Measurements from ENCODE around the gene MX1.
A peak's percentile ranks its signal among the peaks of the same experiment; 100 is the strongest.
"Not testable (repeated sequence)": the region's sequence is repeated elsewhere in the genome, so short reads cannot be mapped to it uniquely, and the experiment has no call there.

Gene MX1

DNA sequence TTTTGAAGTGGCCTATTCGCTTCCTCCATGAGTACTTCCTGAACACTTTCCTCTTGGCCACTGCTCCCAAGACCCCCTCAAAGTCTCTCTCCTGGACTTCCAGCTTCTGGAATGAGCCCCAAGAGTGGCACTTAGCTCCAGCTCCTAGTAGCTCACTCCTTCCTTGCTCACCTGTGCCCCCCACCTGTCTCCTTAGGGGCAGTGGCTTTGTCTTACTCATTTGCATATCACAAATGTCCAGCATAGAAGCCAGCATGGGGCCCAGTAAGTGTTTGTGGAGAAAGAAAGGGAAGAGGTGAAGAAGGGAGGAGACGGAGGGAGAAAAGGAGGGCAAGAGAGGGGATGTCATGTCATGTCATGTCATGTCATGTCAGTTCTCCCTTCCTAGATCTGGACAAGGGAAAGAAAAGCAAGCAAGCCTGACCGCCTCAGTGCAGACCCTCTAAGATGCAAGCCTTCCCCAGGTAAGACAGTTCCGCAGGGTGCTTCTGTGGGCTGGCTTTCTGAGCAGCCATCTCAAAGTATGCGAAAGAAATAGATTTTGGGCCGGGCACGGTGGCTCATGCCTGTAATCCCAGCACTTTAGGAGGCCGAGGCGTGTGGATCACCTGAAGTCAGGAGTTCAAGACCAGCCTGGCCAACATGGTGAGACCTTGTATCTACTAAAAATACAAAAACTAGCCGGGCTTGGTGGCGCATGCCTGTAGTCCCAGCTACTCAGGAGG lies 6.9 kb upstream of the MX1 start:
- H3K27me3 Mint-ChIP-seq, result no peaks in the 10 kb centered on the region
- H3K36me3 Mint-ChIP-seq (ENCODE audit: low read depth), result no peaks in the 10 kb centered on the region
- ATAC-seq (no peak), DNase-seq (no peak)
- H3K4me1 Mint-ChIP-seq, result peaks cover 25% of the 10 kb centered on the region
- peak overlapping the region; percentile 76 for H3K4me3 Mint-ChIP-seq
- H3K27ac Mint-ChIP-seq, result no peak overlapping the region
- peaks cover 4% of the 10 kb centered on the region for H3K9me3 Mint-ChIP-seq

DNA sequence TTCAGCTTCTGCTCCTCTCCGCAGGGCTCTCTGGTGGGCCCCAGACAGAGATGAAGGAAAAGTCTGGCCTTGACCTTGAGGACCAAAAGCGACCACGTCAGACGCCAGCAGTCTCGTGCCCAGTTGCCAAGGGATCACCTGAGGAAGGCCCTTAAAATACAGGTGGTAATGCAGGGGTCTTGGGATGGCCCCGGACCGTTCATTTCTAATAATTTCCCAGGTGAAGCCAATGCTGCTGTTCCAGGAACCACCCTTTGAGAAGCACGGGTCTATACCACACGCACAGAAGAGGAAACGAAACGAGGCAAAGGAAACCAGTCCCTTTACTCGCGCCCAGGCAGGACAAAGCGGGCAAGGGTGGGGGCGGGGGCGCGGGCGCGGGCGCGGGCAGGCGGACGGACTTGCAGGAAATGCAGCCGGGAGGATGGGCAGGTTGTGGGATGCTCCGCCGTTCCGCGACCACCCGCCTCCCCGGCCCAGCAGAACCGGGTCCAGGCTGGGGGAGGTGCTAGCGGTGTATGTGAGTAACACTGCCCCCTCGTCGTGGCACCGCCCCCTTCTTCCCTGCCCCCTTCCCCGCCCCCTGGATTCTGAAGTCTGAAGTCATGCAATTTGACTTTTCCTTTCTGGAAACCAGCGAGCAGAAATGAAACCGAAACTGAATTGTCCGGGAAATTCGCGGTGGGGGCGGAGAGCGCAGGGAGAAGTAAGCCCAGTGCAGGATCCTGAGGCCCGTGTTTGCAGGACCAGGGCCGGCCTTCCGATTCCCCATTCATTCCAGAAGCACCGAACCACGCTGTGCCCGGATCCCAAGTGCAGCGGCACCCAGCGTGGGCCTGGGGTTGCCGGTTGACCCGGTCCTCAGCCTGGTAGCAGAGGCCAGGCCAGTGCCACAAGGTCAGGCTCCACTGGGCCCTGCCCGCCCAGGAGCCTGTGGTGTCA lies 5.8 kb upstream of the MX1 start:
- DNase-seq, result peak; percentile 50

DNA sequence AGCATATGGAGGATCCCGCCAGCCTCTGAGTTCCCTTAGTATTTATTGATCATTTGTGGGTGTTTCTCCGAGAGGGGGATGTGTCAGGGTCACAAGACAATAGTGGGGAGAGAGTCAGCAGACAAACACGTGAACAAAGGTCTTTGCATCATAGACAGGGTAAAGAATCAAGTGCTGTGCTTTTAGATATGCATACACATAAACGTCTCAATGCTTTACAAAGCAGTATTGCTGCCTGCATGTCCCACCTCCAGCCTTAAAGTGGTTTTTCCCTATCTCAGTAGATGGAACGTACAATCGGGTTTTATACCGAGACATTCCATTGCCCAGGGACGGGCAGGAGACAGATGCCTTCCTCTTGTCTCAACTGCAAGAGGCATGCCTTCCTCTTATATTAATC lies 5.0 kb upstream of the MX1 start:
- peak overlapping the region; percentile 76 for H3K4me3 Mint-ChIP-seq
- H3K9me3 Mint-ChIP-seq; DNase-seq; H3K36me3 Mint-ChIP-seq (ENCODE audit: low read depth); ATAC-seq; H3K27me3 Mint-ChIP-seq: not testable (repeated sequence)
- peaks cover 35% of the 10 kb centered on the region for H3K4me1 Mint-ChIP-seq
- H3K27ac Mint-ChIP-seq, result peak overlapping the region; percentile 59

More for the DNA sequence above, 5.8 kb upstream of the MX1 start:
- no peaks in the 10 kb centered on the region for H3K36me3 Mint-ChIP-seq (ENCODE audit: low read depth)
- peak overlapping the region; percentile 78 for H3K27ac Mint-ChIP-seq
- H3K4me1 Mint-ChIP-seq, result peaks cover 29% of the 10 kb centered on the region
- H3K27me3 Mint-ChIP-seq, result no peaks in the 10 kb centered on the region
- ATAC-seq, result peak; percentile 62
- no peaks in the 10 kb centered on the region for H3K9me3 Mint-ChIP-seq
- peak overlapping the region; percentile 76 for H3K4me3 Mint-ChIP-seq

DNA sequence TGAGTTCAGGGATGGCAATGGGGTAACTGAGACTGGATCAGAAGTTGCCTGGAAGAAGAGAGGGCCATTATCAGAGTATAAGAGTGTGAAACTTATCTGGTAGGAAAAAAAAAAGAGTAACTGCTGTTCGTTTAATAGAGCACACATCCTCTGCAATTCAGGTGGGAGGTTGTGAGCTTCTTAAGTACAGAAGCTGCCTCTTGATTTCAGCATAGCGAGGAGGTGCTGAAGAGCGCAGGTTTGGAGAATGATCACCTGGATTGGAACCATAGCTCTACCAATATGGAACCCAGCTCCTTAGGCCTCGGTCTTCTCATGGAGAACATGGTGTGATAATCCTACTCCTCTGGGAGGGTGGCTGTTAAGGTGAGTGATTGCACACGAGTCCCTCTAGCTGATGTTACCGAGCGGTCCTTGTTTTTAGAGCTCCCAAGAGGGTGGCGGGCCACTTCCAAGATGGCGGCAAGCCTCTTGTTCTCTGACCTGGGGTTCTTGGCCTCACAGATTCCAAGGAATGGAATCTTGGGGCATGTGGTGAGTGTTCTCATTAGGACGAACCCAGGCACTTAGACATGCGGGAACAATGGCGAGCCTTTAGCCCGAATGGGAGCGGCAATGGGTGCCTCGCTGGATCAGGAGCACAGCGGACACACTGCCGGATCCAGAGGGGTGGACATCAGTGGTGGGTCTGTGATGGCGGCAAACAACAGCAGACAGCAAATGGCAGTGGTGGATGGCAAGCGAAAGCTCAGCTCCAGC lies 3.3 kb upstream of the MX1 start:
- Mint-ChIP-seq H3K4me3 (no peak overlapping the region), H3K27me3 (no peaks in the 10 kb centered on the region), H3K4me1 (peaks cover 47% of the 10 kb centered on the region), H3K27ac (no peak overlapping the region), H3K36me3 (ENCODE audit: low read depth) (peaks cover 3% of the 10 kb centered on the region), H3K9me3 (no peaks in the 10 kb centered on the region)
- no peak for ATAC-seq
- no peak for DNase-seq

DNA sequence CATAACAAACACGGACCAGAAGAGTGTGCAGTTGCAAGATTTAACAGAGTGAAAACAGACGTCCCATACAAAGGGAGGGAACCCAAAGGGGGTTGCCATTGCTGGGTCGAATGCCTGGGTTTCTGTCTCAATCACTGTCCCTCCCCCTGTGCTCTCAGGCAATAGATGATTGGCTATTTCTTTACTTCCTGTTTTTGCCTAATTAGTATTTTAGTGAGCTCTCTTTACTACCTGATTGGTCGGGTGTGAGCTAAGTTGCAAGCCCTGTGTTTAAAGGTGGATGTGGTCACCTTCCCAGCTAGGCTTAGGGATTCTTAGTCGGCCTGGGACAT lies 2.8 kb upstream of the MX1 start:
- H3K4me3 Mint-ChIP-seq; H3K36me3 Mint-ChIP-seq (ENCODE audit: low read depth); H3K27ac Mint-ChIP-seq; DNase-seq; ATAC-seq; H3K9me3 Mint-ChIP-seq; H3K27me3 Mint-ChIP-seq: not testable (repeated sequence)
- peaks cover 52% of the 10 kb centered on the region for H3K4me1 Mint-ChIP-seq

DNA sequence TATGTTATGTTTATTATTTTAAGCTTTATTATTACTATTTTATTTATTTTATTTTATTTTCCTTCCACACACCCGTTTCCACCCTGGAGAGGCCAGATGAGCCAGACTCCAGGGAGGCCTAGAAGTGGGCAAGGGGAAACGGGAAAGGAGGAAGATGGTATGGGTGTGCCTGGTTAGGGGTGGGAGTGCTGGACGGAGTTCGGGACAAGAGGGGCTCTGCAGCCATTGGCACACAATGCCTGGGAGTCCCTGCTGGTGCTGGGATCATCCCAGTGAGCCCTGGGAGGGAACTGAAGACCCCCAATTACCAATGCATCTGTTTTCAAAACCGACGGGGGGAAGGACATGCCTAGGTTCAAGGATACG lies 468 bp upstream of the MX1 start:
- Mint-ChIP-seq H3K36me3 (ENCODE audit: low read depth) (peaks cover 8% of the 10 kb centered on the region), H3K27me3 (no peaks in the 10 kb centered on the region), H3K4me3 (peak overlapping the region; percentile 86), H3K4me1 (peaks cover 53% of the 10 kb centered on the region), H3K27ac (peak overlapping the region; percentile 87), H3K9me3 (no peaks in the 10 kb centered on the region)
- no peak for ATAC-seq
- DNase-seq, result no peak

DNA sequence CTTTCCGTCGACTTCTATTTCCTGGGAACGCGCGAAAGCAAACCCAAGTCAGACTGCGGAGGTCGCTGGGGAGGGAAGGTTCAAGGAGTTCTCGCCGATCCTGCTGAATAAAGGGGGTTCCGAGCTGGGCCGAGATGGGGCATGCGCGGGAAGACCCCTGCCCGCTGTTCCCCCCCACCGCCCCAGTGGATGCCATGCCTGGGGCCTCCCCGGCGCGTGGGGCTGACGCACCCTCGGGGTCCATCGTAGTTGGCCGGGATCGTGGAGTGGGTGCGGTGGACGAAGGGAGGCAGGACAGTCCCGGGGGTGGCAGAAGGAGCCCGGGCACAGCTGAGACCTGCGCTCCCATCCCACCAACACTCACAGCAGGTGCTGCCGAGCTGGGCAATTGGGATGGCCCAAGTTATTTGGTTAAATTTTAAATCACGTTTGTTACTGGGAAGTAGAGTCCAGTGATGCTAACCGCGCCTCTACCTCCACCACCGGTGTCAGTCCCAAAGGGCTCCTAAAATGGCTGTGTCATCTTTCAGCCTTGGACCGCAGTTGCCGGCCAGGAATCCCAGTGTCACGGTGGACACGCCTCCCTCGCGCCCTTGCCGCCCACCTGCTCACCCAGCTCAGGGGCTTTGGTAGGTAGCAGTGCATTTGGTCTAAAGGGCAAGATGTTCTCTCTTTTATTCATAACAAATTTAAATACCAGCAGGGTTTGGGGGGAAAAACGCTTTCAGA lies 801 bp downstream of the MX1 start:
- Mint-ChIP-seq H3K36me3 (ENCODE audit: low read depth) (peaks cover 12% of the 10 kb centered on the region), H3K9me3 (no peaks in the 10 kb centered on the region), H3K27me3 (no peaks in the 10 kb centered on the region), H3K4me1 (peaks cover 48% of the 10 kb centered on the region), H3K27ac (peak overlapping the region; percentile 49), H3K4me3 (peak overlapping the region; percentile 86)
- DNase-seq (peak; percentile 36), ATAC-seq (no peak)

DNA sequence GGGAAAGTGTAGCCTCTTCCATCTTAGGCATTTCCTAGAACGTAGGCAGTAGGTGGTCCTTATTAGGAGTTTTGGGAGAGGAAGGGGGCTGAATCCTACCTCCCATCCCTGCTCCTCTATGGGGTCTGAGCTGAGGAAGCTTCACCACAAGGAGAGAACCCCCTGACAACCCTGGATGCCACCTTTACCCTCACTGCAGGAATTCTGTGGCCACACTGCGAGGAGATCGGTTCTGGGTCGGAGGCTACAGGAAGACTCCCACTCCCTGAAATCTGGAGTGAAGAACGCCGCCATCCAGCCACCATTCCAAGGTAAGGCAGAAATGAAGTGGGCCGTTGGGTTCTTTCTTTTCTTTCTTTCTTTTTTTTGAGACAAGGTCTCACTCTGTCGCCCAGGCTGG lies 1.5 kb downstream of the MX1 start:
- peak overlapping the region; percentile 49 for H3K27ac Mint-ChIP-seq

DNA sequence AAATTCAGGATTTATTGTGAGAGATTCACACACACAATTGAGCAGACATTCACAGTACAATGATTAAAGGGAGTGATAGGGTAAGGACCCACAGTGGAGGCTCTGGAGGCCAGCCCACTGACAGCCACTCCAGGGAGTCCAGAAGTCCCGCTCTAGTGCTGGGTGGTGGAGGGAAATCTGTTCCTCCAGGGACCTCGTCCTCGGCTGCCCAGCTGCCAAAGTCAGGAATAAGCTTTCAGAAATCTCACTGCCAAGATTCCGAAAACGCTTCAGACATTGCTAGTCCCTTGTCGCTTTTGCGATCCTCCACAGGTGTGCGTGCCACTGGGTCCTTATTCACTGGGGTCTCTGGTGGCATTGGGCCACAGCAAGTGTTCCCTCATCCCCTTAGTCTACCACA lies 2.3 kb downstream of the MX1 start:
- H3K27ac Mint-ChIP-seq, result no peak overlapping the region
- peak overlapping the region; percentile 86 for H3K4me3 Mint-ChIP-seq
- DNase-seq, result no peak
- no peak for ATAC-seq
- H3K4me1 Mint-ChIP-seq, result peaks cover 47% of the 10 kb centered on the region
- no peaks in the 10 kb centered on the region for H3K27me3 Mint-ChIP-seq
- peaks cover 26% of the 10 kb centered on the region for H3K36me3 Mint-ChIP-seq (ENCODE audit: low read depth)
- H3K9me3 Mint-ChIP-seq, result no peaks in the 10 kb centered on the region

More for the DNA sequence above, 1.5 kb downstream of the MX1 start:
- Mint-ChIP-seq H3K9me3 (no peaks in the 10 kb centered on the region), H3K36me3 (ENCODE audit: low read depth) (peaks cover 20% of the 10 kb centered on the region), H3K27me3 (no peaks in the 10 kb centered on the region), H3K4me1 (peaks cover 49% of the 10 kb centered on the region), H3K4me3 (peak overlapping the region; percentile 86)
- ATAC-seq, result no peak
- no peak for DNase-seq

DNA sequence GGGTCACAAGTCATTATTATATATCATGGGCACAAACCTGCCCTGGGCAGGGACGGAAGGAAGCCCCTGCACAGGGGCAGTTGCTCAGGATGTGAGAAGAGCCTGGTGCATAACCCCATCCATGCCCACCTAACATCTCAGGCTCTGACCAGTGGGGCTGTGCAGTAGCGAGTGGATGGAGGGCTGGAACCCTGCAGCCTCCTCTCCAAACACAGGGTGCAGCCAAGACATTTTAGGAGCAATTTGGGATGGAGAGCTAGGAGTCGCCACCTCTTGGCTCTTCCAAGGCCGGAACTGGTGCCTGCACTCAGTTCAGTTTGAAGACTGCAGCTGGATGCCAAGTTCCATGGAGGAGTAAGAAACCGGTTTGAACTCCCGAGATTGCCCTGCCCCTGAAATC lies 2.8 kb downstream of the MX1 start:
- peaks cover 41% of the 10 kb centered on the region for H3K4me1 Mint-ChIP-seq
- H3K27ac Mint-ChIP-seq, result no peak overlapping the region

DNA sequence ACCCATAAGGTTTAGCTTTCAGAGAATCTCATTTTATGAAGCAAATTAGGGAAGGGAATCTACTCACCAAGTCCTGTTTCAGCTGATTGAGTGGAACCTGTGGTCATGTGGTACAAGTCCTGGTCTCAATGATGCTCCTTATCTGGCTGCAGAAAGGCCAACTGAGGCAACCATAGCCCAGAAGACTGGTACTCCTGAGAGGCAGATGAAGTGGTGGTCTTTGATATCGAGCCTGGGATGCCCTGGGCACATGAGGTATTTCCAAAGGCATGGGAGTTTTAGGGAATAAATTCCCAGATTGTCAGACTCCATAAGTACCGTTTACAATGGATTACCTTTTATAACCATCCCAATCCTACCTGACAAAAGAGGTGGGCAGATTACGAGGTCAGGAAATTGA lies 3.3 kb downstream of the MX1 start:
- Mint-ChIP-seq H3K9me3 (peaks cover 2% of the 10 kb centered on the region), H3K27ac (no peak overlapping the region), H3K4me1 (peaks cover 41% of the 10 kb centered on the region), H3K27me3 (no peaks in the 10 kb centered on the region), H3K36me3 (ENCODE audit: low read depth) (peaks cover 36% of the 10 kb centered on the region), H3K4me3 (no peak overlapping the region)
- no peak for DNase-seq
- ATAC-seq, result no peak

More for the DNA sequence above, 2.8 kb downstream of the MX1 start:
- Mint-ChIP-seq H3K4me3 (no peak overlapping the region), H3K36me3 (ENCODE audit: low read depth) (peaks cover 31% of the 10 kb centered on the region), H3K27me3 (no peaks in the 10 kb centered on the region), H3K9me3 (no peaks in the 10 kb centered on the region)
- DNase-seq (no peak), ATAC-seq (no peak)

DNA sequence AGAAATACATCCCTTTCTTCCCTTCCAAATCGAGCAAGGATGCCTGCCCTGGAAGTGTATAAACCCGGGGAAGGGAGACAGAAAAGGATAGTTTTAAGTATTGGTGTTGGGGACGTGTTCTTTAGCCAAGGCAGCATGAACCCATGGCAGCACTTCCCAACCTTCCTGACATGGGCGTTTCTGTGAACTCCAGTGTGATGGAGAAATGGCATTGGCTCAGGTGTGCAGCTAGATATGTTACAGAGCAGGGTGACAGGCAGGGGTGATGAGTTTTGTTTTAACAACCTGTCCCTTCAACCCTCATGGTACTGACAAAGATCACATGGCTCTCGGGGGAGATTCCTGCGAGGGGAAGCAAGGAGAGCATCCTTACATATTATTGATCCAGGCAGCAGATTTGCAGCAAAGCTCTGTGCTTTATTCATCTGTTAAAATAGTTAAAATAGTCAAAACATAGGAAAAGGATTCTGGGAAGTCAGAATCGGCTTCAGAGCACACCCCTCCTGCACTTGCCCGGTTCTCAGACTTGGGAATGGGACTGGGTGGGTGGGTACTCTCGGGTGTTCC lies 4.0 kb downstream of the MX1 start:
- peaks cover 43% of the 10 kb centered on the region for H3K36me3 Mint-ChIP-seq (ENCODE audit: low read depth)
- H3K4me1 Mint-ChIP-seq, result peaks cover 38% of the 10 kb centered on the region
- DNase-seq, result no peak
- H3K9me3 Mint-ChIP-seq, result peaks cover 9% of the 10 kb centered on the region
- H3K27ac Mint-ChIP-seq, result no peak overlapping the region
- H3K4me3 Mint-ChIP-seq, result no peak overlapping the region
- ATAC-seq, result no peak
- no peaks in the 10 kb centered on the region for H3K27me3 Mint-ChIP-seq

DNA sequence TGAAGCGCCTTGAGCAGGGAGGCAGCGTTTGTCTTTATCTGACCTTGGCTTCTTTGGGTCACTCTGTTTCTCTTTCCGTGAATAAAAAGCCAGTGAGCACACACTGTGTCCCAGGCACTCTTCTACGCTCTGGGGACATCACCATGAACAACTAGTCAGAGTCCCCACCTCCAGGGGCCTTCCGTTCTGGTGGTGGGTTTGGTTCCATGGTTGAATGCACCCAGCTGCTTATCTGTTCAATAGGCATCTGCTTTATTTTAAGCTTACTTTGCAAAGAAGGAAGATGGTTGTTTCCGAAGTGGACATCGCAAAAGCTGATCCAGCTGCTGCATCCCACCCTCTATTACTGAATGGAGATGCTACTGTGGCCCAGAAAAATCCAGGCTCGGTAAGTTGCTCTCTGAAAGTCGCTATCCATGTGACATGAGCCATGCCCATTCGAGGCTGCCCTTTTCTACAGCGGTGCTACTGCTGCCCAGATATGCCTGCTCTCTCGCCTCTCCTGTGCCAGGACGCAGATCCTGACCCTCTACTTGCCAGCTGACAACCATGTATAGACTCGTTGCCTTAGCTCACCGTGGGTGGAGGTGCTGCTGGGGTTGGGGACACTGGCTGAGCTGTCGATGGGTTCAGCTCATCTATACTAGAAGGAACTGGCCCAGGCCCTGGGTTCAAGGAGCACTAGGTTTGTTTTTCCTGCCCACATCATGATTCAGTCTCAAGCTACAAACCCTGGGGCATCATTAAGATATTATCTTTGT lies 5.9 kb downstream of the MX1 start:
- H3K9me3 Mint-ChIP-seq, result peaks cover 12% of the 10 kb centered on the region
- no peak overlapping the region for H3K27ac Mint-ChIP-seq
- H3K4me1 Mint-ChIP-seq, result peaks cover 26% of the 10 kb centered on the region
- H3K27me3 Mint-ChIP-seq, result no peaks in the 10 kb centered on the region
- no peak overlapping the region for H3K4me3 Mint-ChIP-seq
- DNase-seq, result no peak
- ATAC-seq, result no peak
- H3K36me3 Mint-ChIP-seq (ENCODE audit: low read depth), result peaks cover 61% of the 10 kb centered on the region

Data from activated naive CD8-positive, alpha-beta T cell treated with anti-CD3 and anti-CD28 coated beads, Interleukin-2, amount 50 U/mL, for 24 hours (primary cell).